ENCODE measurements around the gene SUPT5H.

GRCh38 chr19:39398297-39398864 is 47.0 kb upstream of the SUPT5H start:
- no peak for TF ChIP-seq EZH2 (IDR thresholded peaks at IDR 0.05; ENCODE audit: borderline replicate concordance, low read depth, low read length, severe bottlenecking)
- no peak for TF ChIP-seq CTCF (IDR thresholded peaks at IDR 0.05; ENCODE audit: borderline replicate concordance, extremely low read depth, low read length, poor library complexity, severe bottlenecking)
